KOPT-K1 (cell line): Measurements from ENCODE around the gene TEKT5.

Experiments
- H3K27ac ChIP-seq: fragments of 200-600 bp; sonication (generic); 2 replicates; pipeline ENCODE4 v1.5.1; 2016; ENCODE audit warnings: antibody characterized with exemption, mild to moderate bottlenecking, low read depth, low read length; ENCODE audit not compliant: poor library complexity, severe bottlenecking
- H3K36me3 ChIP-seq: fragments of 200-600 bp; sonication (generic); 2 replicates; pipeline ENCODE4 v1.5.1; 2017; ENCODE audit warnings: antibody characterized with exemption, mild to moderate bottlenecking, low read length, moderate library complexity; ENCODE audit not compliant: insufficient read depth
- H3K9me3 ChIP-seq: fragments of 200-600 bp; sonication (generic); 2 replicates; pipeline ENCODE4 v1.5.1; 2017; ENCODE audit warnings: antibody characterized with exemption, low read length, mild to moderate bottlenecking; ENCODE audit not compliant: insufficient read depth, poor library complexity, severe bottlenecking

Gene TEKT5

DNA sequence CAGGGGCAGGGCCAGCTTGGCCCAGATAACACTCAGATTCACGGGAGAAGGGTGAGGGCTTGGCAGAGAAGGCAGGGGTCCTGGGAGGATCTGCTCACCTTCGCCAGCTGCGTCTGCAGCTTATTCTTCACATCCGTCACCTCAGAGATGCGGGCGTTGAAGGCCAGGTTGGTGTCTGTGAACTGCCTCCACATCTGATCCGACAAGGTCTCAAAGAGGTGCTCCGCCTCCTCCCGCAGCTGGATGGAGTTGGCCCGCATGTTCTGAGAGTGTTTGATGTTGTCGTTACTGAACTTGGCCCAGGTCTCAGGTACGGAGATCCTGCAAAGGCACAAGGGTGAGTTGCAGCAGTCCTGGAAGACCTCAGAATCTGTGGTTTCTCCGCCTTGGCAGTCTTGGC is 18.9 kb downstream of the TEKT5 start:
- H3K27ac ChIP-seq, result no peak overlapping the region
- no peaks in the 10 kb centered on the region for H3K36me3 ChIP-seq
- H3K9me3 ChIP-seq, result no peaks in the 10 kb centered on the region

DNA sequence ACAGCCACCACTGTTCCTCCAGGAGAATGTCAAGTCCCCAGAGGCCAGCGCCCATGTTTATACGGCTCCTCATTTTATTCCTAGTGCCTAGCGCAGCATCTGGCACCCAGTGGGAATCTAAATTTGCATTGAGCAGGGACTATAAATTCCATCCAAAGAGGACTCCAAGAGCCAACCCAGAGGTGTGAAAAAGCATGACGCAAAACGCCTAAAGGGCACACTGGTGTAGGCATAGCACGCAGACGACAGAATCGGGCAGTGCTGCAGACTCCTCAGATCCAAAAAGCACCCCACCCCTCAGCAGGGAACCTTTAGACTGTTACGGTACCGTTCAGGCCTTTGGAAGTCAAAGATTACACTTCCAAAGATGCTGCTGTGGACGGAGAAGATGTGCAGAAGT is 19.5 kb downstream of the TEKT5 start:
- no peaks in the 10 kb centered on the region for H3K9me3 ChIP-seq
- H3K36me3 ChIP-seq, result no peaks in the 10 kb centered on the region
- H3K27ac ChIP-seq, result no peak overlapping the region

DNA sequence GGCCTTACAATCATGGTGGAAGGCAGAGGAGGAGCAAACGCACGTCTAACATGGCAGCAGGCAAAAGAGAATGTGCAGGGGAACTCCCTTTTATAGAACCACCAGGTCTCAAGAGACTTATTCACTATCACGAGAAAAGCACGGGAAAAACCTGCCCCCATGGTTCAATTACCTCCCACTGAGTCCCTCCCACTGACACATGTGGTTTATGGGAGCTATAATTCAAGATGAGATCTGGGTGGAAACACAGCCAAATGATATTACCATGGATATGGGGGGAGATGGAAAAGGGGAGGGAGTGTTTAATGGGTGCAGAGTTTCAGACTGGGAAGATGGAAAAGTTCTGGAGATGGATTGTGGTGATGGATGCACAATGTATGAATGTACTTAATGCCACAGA is 23.0 kb downstream of the TEKT5 start:
- no peak overlapping the region for H3K27ac ChIP-seq
- H3K36me3 ChIP-seq, result no peaks in the 10 kb centered on the region

DNA sequence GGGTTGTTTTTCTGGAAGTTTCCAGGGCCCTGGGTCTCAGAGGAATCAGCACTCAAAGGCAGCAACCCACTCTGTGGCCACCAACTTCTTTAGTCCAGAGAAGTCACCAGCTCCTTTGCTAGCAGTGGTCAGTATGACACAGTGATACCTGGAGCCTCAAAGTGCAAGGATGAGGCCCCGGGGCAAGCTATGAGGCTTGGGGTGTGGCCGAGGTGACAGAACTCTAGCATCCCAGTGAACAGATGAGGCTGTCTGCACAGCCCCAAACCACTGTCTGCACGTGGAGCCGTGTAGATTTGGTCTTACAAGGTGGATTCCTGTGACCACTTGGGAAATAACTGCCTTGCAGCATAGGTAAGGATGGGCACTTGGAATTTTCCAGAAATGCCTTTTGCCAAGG is 24.9 kb downstream of the TEKT5 start:
- Histone ChIP-seq H3K27ac (no peak overlapping the region), H3K36me3 (no peaks in the 10 kb centered on the region), H3K9me3 (no peaks in the 10 kb centered on the region)

More for the DNA sequence above, 23.0 kb downstream of the TEKT5 start:
- no peaks in the 10 kb centered on the region for H3K9me3 ChIP-seq

DNA sequence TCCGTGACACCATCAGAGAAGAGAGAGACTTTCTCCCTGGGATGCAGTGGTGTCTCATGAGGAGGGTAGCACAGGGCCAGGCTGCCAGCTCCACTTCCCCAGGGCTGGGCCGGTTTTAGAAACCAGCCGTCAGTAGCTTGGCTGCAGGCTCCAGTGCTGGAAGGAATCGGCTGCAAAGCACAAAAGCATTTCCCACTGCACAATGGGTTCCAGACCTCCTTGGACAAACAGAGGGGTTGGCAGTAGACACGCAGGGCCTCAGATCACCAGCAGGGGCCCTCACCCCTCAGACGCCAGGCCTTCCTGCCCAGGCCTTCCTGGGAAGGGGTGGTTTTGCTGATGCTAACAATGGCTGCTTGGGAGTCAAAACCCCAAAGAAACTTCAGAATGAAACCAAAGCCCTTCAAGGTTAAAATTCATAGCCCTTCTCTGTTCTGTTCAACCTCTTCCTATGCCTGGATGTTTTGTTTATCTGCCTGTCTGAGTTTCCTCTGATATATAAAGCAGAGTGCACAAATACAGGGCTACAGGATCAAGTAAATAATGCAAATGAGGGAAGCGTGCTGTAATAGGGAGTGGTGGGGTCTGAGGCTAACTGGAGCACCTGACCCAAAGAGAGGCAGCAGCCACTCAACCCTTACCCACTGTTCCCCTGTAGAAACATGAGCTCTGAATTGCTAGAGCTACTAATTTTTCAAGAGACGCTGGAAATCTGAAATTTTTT is 26.2 kb downstream of the TEKT5 start:
- H3K9me3 ChIP-seq, result no peaks in the 10 kb centered on the region
- no peaks in the 10 kb centered on the region for H3K36me3 ChIP-seq
- no peak overlapping the region for H3K27ac ChIP-seq

DNA sequence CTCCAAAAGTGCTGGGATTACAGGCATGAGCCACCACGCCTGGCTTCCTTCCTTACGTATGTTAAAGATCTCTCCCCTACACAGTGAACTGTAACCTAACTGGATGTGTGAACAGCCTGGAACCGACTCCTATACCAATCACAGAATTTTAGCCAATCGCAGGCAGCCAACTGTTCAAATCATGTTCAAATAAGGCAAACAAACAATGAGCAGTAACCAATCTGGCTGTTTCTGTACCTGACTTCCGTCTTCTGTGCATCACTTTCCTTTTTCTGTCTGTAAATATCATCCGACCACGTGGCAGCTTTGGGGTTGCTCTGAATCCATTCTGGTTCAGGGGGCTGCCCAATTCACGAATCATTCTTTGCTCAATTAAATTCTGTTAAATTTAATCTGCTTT is 27.5 kb downstream of the TEKT5 start:
- no peaks in the 10 kb centered on the region for H3K36me3 ChIP-seq
- H3K27ac ChIP-seq, result no peak overlapping the region
- H3K9me3 ChIP-seq, result no peaks in the 10 kb centered on the region

- H3K27ac ChIP-seq, result no peak overlapping the region
- no peaks in the 10 kb centered on the region for H3K36me3 ChIP-seq
- no peaks in the 10 kb centered on the region for H3K9me3 ChIP-seq
These were observed 28.4 kb downstream of the TEKT5 start for GRCh38 chr16:10666291-10666690.

- no peaks in the 10 kb centered on the region for H3K36me3 ChIP-seq
- H3K27ac ChIP-seq, result no peak overlapping the region
- H3K9me3 ChIP-seq, result no peaks in the 10 kb centered on the region
These were observed 29.6 kb downstream of the TEKT5 start for GRCh38 chr16:10665166-10665565.

GRCh38 chr16:10664720-10665126 is 30.0 kb downstream of the TEKT5 start:
- Histone ChIP-seq H3K27ac (no peak overlapping the region), H3K9me3 (no peaks in the 10 kb centered on the region), H3K36me3 (no peaks in the 10 kb centered on the region)

GRCh38 chr16:10663744-10664143 is 31.0 kb downstream of the TEKT5 start:
- H3K36me3 ChIP-seq, result no peaks in the 10 kb centered on the region
- no peaks in the 10 kb centered on the region for H3K9me3 ChIP-seq
- no peak overlapping the region for H3K27ac ChIP-seq

GRCh38 chr16:10663146-10663545 is 31.6 kb downstream of the TEKT5 start:
- H3K9me3 ChIP-seq, result no peaks in the 10 kb centered on the region
- no peaks in the 10 kb centered on the region for H3K36me3 ChIP-seq
- H3K27ac ChIP-seq, result no peak overlapping the region

- H3K36me3 ChIP-seq, result no peaks in the 10 kb centered on the region
- H3K9me3 ChIP-seq, result no peaks in the 10 kb centered on the region
- no peak overlapping the region for H3K27ac ChIP-seq
These were observed 32.5 kb downstream of the TEKT5 start for GRCh38 chr16:10662212-10662611.

DNA sequence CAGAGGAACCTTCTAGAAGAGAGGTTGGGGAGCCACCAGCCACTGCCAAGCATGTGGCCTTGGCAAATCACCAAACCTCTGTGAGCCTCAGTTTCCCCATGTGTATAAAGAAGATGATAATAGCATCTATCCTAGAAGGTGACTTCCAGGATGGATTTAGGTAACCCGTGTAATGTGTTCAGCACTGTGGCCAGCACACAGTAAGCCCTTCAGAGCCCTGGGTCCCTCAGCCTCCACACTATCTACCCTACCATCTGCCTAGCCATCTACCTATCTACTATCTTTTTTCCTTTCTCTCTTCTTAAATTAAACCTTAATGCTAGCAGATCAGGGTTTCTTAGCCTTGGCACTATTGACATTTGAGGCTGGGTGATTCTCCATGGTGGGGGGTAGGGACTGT is 33.0 kb downstream of the TEKT5 start:
- Histone ChIP-seq H3K36me3 (no peaks in the 10 kb centered on the region), H3K9me3 (no peaks in the 10 kb centered on the region), H3K27ac (no peak overlapping the region)

GRCh38 chr16:10660950-10661635 is 33.6 kb downstream of the TEKT5 start:
- Histone ChIP-seq H3K9me3 (no peaks in the 10 kb centered on the region), H3K27ac (no peak overlapping the region), H3K36me3 (no peaks in the 10 kb centered on the region)

- H3K9me3 ChIP-seq, result no peaks in the 10 kb centered on the region
- H3K27ac ChIP-seq, result no peak overlapping the region
- no peaks in the 10 kb centered on the region for H3K36me3 ChIP-seq
These were observed 35.8 kb downstream of the TEKT5 start for GRCh38 chr16:10658943-10659342.

- Histone ChIP-seq H3K27ac (no peak overlapping the region), H3K36me3 (no peaks in the 10 kb centered on the region), H3K9me3 (no peaks in the 10 kb centered on the region)
These were observed 36.8 kb downstream of the TEKT5 start for GRCh38 chr16:10657925-10658324.
